Fibroblast of lung (primary cell): ENCODE data around the gene DCLK2.

Experiments
- EZH2 ChIP-seq: IDR thresholded peaks from 2 replicates; pipeline ENCODE4 v1.5.1; 2012; ENCODE audit warnings: low read length, control low read depth, mild to moderate bottlenecking; ENCODE audit errors: missing control alignments
- TF ChIP-seq, protein P1 (sequence below), 2 donors: IDR thresholded peaks in 1 of 2; conservative IDR thresholded peaks in 1 of 2; 1 replicate in 1 of 2; 2 replicates in 1 of 2; pipeline ENCODE4 v1.5.1; 2011 to 2012; ENCODE audit warnings: low read length in 2 of 2, control low read depth in 1 of 2, inconsistent platforms in 1 of 2, low read depth in 1 of 2, mild to moderate bottlenecking in 1 of 2

DNA sequence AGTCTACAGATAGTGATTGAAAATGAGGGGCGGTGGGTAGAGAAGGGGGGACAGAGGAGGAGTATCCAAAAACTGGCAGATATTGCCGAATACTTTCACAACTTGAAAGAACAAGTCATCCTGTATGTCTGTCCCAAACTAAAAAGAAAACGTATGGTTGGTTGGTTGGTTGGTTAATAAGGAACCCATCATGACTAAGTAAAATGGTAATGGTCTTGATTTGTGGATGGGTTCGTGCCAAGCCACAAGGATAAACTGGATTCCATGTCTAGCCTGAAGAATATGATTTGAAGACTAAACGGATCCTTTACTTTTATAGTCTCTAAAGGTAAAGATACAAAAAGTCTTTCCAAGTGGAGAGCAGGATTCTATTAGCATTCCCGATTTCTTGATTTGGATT is 208.4 kb downstream of the DCLK2 start:
- TF ChIP-seq, protein P1, sequence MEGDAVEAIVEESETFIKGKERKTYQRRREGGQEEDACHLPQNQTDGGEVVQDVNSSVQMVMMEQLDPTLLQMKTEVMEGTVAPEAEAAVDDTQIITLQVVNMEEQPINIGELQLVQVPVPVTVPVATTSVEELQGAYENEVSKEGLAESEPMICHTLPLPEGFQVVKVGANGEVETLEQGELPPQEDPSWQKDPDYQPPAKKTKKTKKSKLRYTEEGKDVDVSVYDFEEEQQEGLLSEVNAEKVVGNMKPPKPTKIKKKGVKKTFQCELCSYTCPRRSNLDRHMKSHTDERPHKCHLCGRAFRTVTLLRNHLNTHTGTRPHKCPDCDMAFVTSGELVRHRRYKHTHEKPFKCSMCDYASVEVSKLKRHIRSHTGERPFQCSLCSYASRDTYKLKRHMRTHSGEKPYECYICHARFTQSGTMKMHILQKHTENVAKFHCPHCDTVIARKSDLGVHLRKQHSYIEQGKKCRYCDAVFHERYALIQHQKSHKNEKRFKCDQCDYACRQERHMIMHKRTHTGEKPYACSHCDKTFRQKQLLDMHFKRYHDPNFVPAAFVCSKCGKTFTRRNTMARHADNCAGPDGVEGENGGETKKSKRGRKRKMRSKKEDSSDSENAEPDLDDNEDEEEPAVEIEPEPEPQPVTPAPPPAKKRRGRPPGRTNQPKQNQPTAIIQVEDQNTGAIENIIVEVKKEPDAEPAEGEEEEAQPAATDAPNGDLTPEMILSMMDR (conservative IDR thresholded peaks at IDR 0.05 in 1 of 2, IDR thresholded peaks at IDR 0.05 in 1 of 2; ENCODE audit: low read depth in 1 of 2, low read length in 2 of 2), result no peak
- no peak for TF ChIP-seq EZH2
